HG03469 (cell line): ENCODE measurements around the gene MAN1B1.

Experiments used
- ATAC-seq: cut with Tn5 transposase; IDR thresholded peaks from one replicate; pipeline ENCODE4 v1.9.1; 2021; ENCODE audit warnings: mild to moderate bottlenecking, moderate library complexity, moderate number of reproducible peaks; ENCODE audit not compliant: unreplicated experiment

The MAN1B1 gene

GRCh38 chr9:137086531-137087408 lies at the start of gene MAN1B1:
Gene MAN1B1 (plus strand): TSS chr9:137086985. CDS start chr9:137087000, 15 bp downstream.
- ATAC-seq, result peak; percentile 61

GRCh38 chr9:137037035-137037434 lies 49.8 kb upstream of the MAN1B1 start:
- no peak for ATAC-seq

- ATAC-seq, result no peak
These were observed 49.3 kb upstream of the MAN1B1 start for GRCh38 chr9:137037483-137037882.

GRCh38 chr9:137038916-137039315 lies 47.9 kb upstream of the MAN1B1 start:
- no peak for ATAC-seq

GRCh38 chr9:137039611-137040366 lies 47.0 kb upstream of the MAN1B1 start:
- ATAC-seq, result no peak

GRCh38 chr9:137040568-137040967 lies 46.2 kb upstream of the MAN1B1 start:
- ATAC-seq, result no peak

DNA sequence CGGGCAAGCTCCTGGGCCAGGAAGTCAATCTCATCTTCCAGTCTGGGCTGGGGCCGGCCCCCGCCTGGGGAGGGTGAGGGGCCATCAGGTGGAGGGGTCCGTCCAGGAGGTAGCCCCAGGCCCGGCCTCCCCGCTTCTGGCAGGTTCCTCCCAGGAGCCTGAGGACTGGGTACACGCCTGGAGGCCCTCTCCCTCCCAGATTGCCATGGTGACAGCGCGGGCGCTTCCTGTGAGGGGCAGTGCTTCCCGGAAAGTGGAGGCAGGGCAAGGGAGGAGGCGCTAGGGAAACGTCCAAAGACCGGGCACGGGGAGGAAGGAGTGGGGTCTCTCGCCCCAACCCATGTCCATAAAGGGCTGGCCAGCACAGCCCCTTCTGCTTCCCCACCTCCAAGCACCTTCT lies 45.7 kb upstream of the MAN1B1 start:
- ATAC-seq, result no peak

DNA sequence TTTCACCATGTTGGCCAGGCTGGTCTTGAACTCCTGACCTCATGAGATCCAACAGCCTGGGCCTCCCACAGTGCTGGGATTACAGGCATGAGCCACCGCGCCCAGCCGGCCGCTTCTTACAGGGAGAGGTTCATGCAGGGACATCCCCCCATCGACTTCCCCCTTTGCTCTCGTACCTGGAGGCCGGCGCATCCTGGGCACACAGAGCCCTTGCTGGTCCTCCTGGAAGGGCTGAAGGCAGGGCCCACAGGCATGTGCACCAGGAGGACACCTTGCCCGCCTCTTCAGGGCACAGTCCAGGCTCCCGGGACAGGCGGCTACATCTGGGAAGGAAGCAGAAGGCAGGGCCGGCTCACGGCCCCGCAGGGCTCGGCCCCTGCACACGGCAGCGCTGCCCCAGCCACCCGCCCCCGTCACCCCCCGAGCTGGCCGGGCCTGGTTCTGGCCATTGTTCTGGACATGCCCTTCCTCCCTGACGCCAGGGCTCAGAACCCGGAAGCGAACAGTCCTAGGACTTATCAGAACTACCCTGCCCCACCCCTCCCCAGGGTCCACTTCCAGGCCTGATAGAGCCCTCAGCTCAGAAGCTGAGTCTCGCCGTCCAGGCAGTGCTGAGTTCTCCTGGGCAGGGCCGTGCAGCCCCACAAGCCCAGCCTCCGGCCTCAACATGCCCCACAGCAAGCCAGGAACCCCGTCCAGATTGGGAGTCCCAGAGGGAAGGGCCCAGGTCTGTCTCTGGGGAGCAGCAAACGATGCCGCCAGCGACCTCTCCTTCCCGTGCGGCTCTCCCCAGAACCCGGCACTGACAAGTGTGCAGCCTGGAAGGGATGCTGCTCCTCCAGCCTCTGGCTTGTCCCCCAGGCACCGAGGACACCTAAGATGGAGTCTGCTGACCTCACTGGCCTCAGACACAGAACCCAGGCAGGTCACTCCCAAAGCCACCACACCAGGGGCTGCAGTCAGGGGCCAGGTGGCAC lies 43.7 kb upstream of the MAN1B1 start:
- ATAC-seq, result no peak

DNA sequence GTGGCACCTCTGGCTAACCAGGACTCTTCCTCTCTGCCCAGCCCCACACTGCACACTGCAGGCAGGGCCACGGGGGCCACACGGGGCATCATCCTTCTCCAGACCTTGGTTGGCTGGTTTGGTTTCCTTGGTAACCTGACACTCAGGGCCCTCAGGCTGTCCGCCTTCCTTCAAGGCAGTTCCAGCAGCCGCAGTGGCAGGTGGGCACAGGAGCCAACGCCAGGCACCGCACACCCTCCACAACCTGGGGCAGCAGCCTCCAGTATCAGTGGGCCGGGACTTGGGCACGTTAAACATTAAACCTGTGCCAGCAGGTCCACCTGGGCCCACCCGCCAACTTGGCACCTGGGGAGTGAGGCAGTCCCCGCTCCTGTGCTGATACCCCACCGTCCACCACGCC lies 42.7 kb upstream of the MAN1B1 start:
- ATAC-seq, result no peak

DNA sequence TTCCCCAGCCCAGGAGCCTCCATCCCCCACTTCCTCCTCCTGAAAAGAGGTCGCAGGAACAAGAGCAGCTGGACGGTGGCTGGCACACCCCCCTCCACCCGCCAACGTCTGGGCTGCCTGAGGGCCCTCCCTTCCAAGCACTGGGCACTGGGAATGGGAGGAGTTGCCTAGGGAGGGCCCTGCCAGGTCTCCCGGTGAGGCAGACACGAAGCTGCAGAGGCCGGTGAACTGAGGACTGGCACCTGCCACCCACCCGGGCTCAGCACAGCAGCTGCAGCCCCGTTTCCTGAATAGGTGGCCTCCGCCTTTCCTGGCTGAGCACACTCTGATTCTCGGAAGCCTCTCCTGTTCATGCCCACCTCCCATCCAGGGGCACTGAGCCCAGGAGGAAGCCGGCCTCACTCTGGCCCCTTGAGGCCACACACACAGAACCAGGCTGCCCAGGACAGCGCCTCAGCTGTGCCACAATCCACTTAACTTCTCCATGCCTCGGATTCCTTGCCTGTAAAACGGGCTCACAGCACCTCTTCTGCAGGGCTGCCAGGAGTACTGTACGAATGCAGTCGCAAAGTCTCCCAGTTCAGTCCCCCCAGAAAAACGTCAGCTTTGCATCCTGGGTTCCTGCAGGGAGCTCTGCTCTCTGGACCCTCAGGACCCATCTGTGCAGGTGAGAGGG lies 42.1 kb upstream of the MAN1B1 start:
- ATAC-seq, result no peak

- no peak for ATAC-seq
These were observed 41.3 kb upstream of the MAN1B1 start for GRCh38 chr9:137045294-137046087.

DNA sequence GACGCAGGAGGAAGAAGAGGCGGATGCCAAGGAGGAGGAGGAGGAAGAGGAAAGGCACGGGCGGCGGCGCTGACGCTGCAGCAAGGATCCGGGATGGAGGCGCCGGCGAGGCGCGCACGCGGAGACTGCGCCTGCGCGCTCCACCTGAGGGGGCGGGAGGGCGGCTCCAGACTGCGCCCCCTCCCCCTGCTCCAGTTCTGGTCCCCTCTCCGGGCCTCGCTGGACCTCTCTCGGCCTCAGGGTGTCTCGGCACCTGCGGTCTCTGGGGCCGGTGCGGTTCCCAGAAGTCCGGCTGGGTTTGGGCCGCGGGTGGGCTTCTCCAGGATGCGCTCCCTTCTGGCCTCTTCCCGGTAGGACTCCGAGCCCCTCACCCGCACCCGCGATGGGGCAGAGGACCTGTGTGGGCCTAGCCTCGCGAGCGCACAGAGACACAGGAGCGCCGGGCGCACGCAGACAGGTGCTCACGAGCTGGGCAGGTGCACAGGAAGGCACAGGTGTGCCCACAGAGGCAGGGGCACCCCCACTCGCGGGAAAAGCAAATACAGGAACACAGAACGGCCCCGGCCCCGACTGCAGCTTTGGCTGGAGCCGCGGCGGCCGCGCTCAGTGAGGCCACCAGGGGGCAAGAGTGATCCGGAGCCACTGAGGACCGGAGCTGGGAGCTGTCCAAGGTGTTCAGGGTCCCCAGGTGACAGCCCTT lies 40.5 kb upstream of the MAN1B1 start, which contains the start of gene NPDC1:
Gene NPDC1 (minus strand): TSS at position 90 of the 700 bp plus-strand sequence. CDS start 188 bp downstream, outside the sequence.
- no peak for ATAC-seq

DNA sequence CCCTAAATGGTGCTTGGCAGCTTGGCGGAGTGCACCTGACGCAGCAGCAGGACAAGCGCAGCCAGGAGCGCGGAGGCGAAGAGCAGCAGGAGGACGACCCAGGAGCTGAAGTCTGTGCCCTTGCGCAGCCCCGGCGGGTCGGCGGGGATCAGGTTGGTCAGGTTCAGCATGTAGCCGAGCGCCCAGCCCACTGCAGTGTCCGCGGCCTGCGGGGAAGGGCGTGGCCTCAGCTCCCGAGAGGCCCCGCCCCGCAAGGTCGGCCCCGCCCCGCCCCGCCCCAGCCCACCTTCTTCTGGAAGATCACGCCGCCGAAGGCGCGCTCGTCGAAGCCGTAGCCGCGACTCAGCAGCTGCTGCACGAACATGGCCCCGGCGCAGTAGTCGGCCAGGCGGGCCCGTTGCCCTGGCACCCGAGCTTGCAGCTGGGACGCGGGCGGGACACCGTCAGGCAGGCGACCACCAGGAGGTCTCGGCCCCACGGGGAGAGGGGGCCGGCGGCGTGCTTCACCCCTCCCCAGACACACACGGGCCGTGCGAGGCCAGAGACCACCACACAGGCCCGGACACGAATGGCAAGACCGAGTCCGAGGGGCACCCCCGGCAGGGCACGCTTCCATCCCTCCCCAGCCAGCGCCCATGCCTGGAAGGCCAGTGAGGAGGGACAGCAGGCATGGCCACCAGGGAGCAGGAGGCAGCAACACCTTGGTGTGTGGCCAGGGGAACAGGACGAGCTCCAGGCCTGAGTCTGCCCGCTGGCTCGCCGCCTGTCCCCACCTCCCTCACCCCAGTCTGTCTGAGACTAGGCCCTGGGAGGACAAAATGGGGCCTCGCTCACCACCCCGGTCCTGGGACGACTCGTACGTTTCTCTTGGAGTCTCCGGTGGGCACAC lies 37.9 kb upstream of the MAN1B1 start:
- ATAC-seq, result no peak

- no peak for ATAC-seq
These were observed 37.0 kb upstream of the MAN1B1 start for GRCh38 chr9:137049544-137050449.

DNA sequence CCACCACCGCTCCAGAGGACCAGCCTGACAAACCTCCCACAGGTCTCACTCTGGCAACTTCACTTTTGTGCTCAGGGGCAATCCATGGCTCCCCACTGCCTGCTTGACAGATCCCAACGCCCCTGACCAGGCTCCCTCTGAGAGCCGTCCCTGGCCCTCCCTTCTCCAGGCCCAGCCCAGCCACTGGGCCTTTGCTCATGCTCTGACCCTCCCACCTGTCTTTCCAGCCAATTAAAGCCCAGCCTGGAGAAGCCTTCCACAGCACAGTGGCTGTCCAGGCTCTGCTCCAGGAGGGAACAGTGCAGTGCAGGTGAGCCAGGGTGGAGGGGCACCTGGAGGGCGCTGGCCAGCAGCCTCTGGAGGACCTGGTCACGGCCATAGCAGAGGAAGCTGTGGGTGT lies 36.2 kb upstream of the MAN1B1 start:
- ATAC-seq, result no peak

DNA sequence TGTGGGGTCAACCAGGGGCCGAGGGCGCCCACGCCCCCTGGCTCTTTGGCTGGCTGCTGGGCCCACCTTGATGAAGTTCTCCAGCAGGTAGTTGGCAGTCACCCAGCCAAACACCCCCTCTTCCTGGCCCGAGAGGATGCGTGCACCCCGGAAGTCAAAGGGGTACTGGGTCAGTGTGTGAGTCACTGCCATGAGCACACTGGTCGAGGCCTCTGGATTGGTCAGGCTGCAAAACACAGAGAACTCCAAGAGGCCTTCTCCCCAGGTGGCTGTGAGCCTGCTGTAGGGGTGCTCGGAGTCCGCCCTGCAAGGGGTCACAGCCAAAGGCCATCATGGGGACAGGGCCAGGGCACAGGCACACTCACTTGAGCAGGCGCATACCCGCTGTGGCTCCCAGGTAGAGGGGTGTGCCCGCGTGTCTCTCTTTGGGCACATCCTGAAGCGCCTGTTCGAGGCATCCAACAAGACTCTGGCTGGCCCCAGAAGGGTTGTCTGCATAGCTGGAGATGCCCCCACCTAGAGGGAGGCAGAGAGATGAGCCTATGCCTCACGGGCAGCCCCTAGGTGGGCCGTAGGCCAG lies 35.5 kb upstream of the MAN1B1 start:
- ATAC-seq, result no peak
